GM23338 (cell line): ENCODE results near the gene IL6ST. TPM values are rescaled to one million over a fixed set of nuclear protein-coding genes. Genes with fewer than 3 reads are reported as not detected.

ENCODE experiments used
- ATAC-seq: fragments of 200-7000 bp; cut with Tn5 transposase; 3 replicates; pipeline ENCODE4 v1.9.1; 2020
- DNase-seq: peaks from one replicate; pipeline ENCODE4 v3.0.0-alpha.2; 2015; ENCODE audit warnings: low spot score
- H2AFZ ChIP-seq: fragments of 200-600 bp; sonication (generic); 2 replicates; pipeline ENCODE4 v1.8.0; 2016; ENCODE audit warnings: antibody characterized with exemption, mild to moderate bottlenecking, moderate library complexity
- H3F3A ChIP-seq: fragments of 200-600 bp; sonication (generic); replicated peaks from 2 replicates; pipeline ENCODE4 v1.8.0; 2017; ENCODE audit warnings: antibody characterized with exemption, mixed run types, low read depth
- H3K27ac ChIP-seq: fragments of 200-600 bp; sonication (generic); 2 replicates; pipeline ENCODE4 v1.6.1; 2016; ENCODE audit warnings: low read depth
- H3K27me3 ChIP-seq: fragments of 200-600 bp; sonication (generic); 2 replicates; pipeline ENCODE4 v1.8.0; 2016; ENCODE audit warnings: mild to moderate bottlenecking, mixed run types, moderate library complexity; ENCODE audit not compliant: insufficient read depth
- H3K36me3 ChIP-seq: fragments of 200-600 bp; sonication (generic); 2 replicates; pipeline ENCODE4 v1.8.0; 2016; ENCODE audit warnings: mild to moderate bottlenecking; ENCODE audit not compliant: insufficient read depth
- H3K4me1 ChIP-seq: fragments of 200-600 bp; sonication (generic); 2 replicates; pipeline ENCODE4 v1.8.0; 2016; ENCODE audit warnings: mild to moderate bottlenecking, moderate library complexity; ENCODE audit not compliant: insufficient read depth
- H3K4me2 ChIP-seq: fragments of 200-600 bp; sonication (generic); 2 replicates; pipeline ENCODE4 v1.7.1; 2017; ENCODE audit warnings: mixed run types
- H3K4me3 ChIP-seq: fragments of 200-600 bp; sonication (generic); 2 replicates; pipeline ENCODE4 v1.6.1; 2016; ENCODE audit warnings: mixed run types
- H3K79me2 ChIP-seq: fragments of 200-600 bp; sonication (generic); replicated peaks from 2 replicates; pipeline ENCODE4 v1.8.0; 2017; ENCODE audit warnings: mild to moderate bottlenecking; ENCODE audit not compliant: insufficient read depth
- H3K9me2 ChIP-seq: fragments of 200-600 bp; sonication (generic); 2 replicates; pipeline ENCODE4 v1.8.0; 2017; ENCODE audit not compliant: insufficient read depth
- H4K20me1 ChIP-seq: fragments of 200-600 bp; sonication (generic); replicated peaks from 2 replicates; pipeline ENCODE4 v1.8.0; 2017; ENCODE audit warnings: mild to moderate bottlenecking; ENCODE audit not compliant: insufficient read depth
- H3K27ac Mint-ChIP-seq: 2 replicates; pipeline ENCODE4 v1.8.0; 2020; ENCODE audit warnings: inconsistent platforms, mild to moderate bottlenecking, moderate library complexity, mixed read lengths
- H3K27me3 Mint-ChIP-seq: 3 replicates; pipeline ENCODE4 v1.8.0; 2022; ENCODE audit warnings: low read depth, mild to moderate bottlenecking, moderate library complexity, mixed read lengths, inconsistent platforms; ENCODE audit not compliant: insufficient read depth, poor library complexity
- H3K36me3 Mint-ChIP-seq: 3 replicates; pipeline ENCODE4 v1.8.0; 2021; ENCODE audit warnings: low read depth, mild to moderate bottlenecking, inconsistent platforms, moderate library complexity, mixed read lengths
- H3K4me1 Mint-ChIP-seq: 3 replicates; pipeline ENCODE4 v1.8.0; 2020; ENCODE audit warnings: mild to moderate bottlenecking, inconsistent platforms, mixed read lengths
- H3K4me3 Mint-ChIP-seq: 3 replicates; pipeline ENCODE4 v1.8.0; 2021; ENCODE audit warnings: moderate library complexity, mild to moderate bottlenecking, inconsistent platforms, mixed read lengths
- H3K9me3 Mint-ChIP-seq: 3 replicates; pipeline ENCODE4 v1.8.0; 2020; ENCODE audit warnings: moderate library complexity, mild to moderate bottlenecking, inconsistent platforms, mixed read lengths
- CREB1 ChIP-seq: fragments of 250-450 bp; sonication (Bioruptor Pico); IDR thresholded peaks from 2 replicates; pipeline ENCODE4 v1.5.0; 2020; ENCODE audit warnings: low read depth, mild to moderate bottlenecking, moderate library complexity
- EZH2 ChIP-seq: fragments of 200-600 bp; sonication (generic); IDR thresholded peaks from one replicate; pipeline ENCODE4 v1.8.0; 2017; ENCODE audit warnings: antibody characterized with exemption, mild to moderate bottlenecking, low read depth; ENCODE audit not compliant: unreplicated experiment
- EZH2phosphoT487 ChIP-seq: fragments of 200-600 bp; sonication (generic); IDR thresholded peaks from one replicate; pipeline ENCODE4 v1.8.1; 2018; ENCODE audit warnings: antibody characterized with exemption; ENCODE audit not compliant: unreplicated experiment
- JUNB ChIP-seq: IDR thresholded peaks from one replicate; pipeline ENCODE4 v1.6.1; 2016; ENCODE audit warnings: antibody characterized with exemption; ENCODE audit not compliant: unreplicated experiment
- NANOG ChIP-seq: IDR thresholded peaks from 2 replicates; pipeline ENCODE4 v1.6.1; 2016; ENCODE audit warnings: antibody characterized with exemption, borderline replicate concordance
- POLR2AphosphoS5 ChIP-seq: IDR thresholded peaks from 2 replicates; pipeline ENCODE4 v1.6.1; 2016; ENCODE audit warnings: antibody characterized with exemption, low read depth
- REST ChIP-seq: IDR thresholded peaks from one replicate; pipeline ENCODE4 v1.6.1; 2018; ENCODE audit warnings: antibody characterized with exemption; ENCODE audit not compliant: unreplicated experiment
- STAT1 ChIP-seq: IDR thresholded peaks from one replicate; pipeline ENCODE4 v1.6.1; 2016; ENCODE audit warnings: antibody characterized with exemption; ENCODE audit not compliant: unreplicated experiment
- ZNF114 ChIP-seq: fragments of 250-450 bp; sonication (Bioruptor Pico); IDR thresholded peaks from 2 replicates; pipeline ENCODE4 v1.5.0; 2020; ENCODE audit warnings: mild to moderate bottlenecking, moderate library complexity
- ZNF331 ChIP-seq: fragments of 250-450 bp; sonication (Bioruptor Pico); IDR thresholded peaks from 2 replicates; pipeline ENCODE4 v1.5.0; 2020; ENCODE audit warnings: low read depth, mild to moderate bottlenecking, moderate library complexity
- ZNF462 ChIP-seq: fragments of 250-450 bp; sonication (Bioruptor Pico); IDR thresholded peaks from 2 replicates; pipeline ENCODE4 v1.5.0; 2020; ENCODE audit warnings: mild to moderate bottlenecking, moderate library complexity
- polyA plus RNA-seq: library from polyadenylated mRNA; unstranded; fragments of >200 nt; fragmentation: Nextera tagmentation; extraction: Ambion mirVana; gene quantifications from 2 replicates; pipeline ENCODE4 v1.2.1, GENCODE V29; 2016
- total RNA-seq: library from RNA; depleted of rRNA; stranded (reverse); fragments of >200 nt; shearing (Covaris generic); gene quantifications from 2 replicates; pipeline ENCODE4 v1.2.3, GENCODE V29; 2014
- TF ChIP-seq, protein P1 (sequence below): IDR thresholded peaks from 2 replicates; pipeline ENCODE4 v1.6.1; 2016; ENCODE audit warnings: antibody characterized with exemption
- TF ChIP-seq, protein P2 (sequence below), 2 experiments: fragments of 200-600 bp in 1 of 2; sonication (generic) in 1 of 2; conservative IDR thresholded peaks; 2 replicates each; pipeline versions ENCODE4 v1.5.1 to v1.6.1; 2016 to 2017; ENCODE audit warnings: antibody characterized with exemption in 2 of 2, low read depth in 2 of 2, mild to moderate bottlenecking in 2 of 2, moderate library complexity in 1 of 2

The IL6ST gene
- total and polyA plus RNA-seq, 2 experiments from 2014 or later = 6.7 to 9.8 TPM

GRCh38 chr5:56002303-56002702, 7.5 kb upstream of the IL6ST start:
- H2AFZ ChIP-seq = no peak overlapping the region
- no peak overlapping the region for H3K4me2 ChIP-seq
- TF ChIP-seq JUNB (no peak), ZNF462 (no peak), CREB1 (no peak), REST (no peak), NANOG (no peak), EZH2phosphoT487 (no peak), ZNF331 (CRISPR knock-in tag) (no peak), STAT1 (no peak), ZNF114 (CRISPR knock-in tag) (no peak), EZH2 (no peak), POLR2AphosphoS5 (no peak)
- TF ChIP-seq, protein P1, sequence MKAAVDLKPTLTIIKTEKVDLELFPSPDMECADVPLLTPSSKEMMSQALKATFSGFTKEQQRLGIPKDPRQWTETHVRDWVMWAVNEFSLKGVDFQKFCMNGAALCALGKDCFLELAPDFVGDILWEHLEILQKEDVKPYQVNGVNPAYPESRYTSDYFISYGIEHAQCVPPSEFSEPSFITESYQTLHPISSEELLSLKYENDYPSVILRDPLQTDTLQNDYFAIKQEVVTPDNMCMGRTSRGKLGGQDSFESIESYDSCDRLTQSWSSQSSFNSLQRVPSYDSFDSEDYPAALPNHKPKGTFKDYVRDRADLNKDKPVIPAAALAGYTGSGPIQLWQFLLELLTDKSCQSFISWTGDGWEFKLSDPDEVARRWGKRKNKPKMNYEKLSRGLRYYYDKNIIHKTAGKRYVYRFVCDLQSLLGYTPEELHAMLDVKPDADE = no peak
- TF ChIP-seq, protein P2, sequence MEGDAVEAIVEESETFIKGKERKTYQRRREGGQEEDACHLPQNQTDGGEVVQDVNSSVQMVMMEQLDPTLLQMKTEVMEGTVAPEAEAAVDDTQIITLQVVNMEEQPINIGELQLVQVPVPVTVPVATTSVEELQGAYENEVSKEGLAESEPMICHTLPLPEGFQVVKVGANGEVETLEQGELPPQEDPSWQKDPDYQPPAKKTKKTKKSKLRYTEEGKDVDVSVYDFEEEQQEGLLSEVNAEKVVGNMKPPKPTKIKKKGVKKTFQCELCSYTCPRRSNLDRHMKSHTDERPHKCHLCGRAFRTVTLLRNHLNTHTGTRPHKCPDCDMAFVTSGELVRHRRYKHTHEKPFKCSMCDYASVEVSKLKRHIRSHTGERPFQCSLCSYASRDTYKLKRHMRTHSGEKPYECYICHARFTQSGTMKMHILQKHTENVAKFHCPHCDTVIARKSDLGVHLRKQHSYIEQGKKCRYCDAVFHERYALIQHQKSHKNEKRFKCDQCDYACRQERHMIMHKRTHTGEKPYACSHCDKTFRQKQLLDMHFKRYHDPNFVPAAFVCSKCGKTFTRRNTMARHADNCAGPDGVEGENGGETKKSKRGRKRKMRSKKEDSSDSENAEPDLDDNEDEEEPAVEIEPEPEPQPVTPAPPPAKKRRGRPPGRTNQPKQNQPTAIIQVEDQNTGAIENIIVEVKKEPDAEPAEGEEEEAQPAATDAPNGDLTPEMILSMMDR (conservative IDR thresholded peaks at IDR 0.05; ENCODE audit: low read depth in 2 of 2) = no peak
- no peaks in the 10 kb centered on the region for H3F3A ChIP-seq
- H3K27me3 Mint-ChIP-seq = peaks cover 1% of the 10 kb centered on the region
- no peak overlapping the region for H3K4me3 ChIP-seq
- no peaks in the 10 kb centered on the region for H3K9me3 Mint-ChIP-seq
- H3K4me1 Mint-ChIP-seq = no peaks in the 10 kb centered on the region
- ATAC-seq (no peak), DNase-seq (no peak)
- H3K27ac ChIP-seq = no peak overlapping the region
- H3K36me3 Mint-ChIP-seq = 0 out of 3 replicates have a peak, but pooled peaks cover 2% of the 10 kb centered on the region
- H3K9me2 ChIP-seq = peaks cover 3% of the 10 kb centered on the region; the same call in 1 of the 2 replicates
- H3K4me1 ChIP-seq = no peaks in the 10 kb centered on the region
- H3K79me2 ChIP-seq = no peaks in the 10 kb centered on the region
- H3K36me3 ChIP-seq = no peaks in the 10 kb centered on the region; the same call in 1 of the 2 replicates
- no peak overlapping the region for H3K27ac Mint-ChIP-seq
- H4K20me1 ChIP-seq = no peaks in the 10 kb centered on the region
- H3K27me3 ChIP-seq = no peaks in the 10 kb centered on the region
- no peak overlapping the region for H3K4me3 Mint-ChIP-seq
